GM12801 (cell line): Measurements from ENCODE around the gene GNAT3.

Experiments
- CTCF ChIP-seq: IDR thresholded peaks from one replicate; pipeline ENCODE4 v1.5.1; 2011; ENCODE audit warnings: control low read depth; ENCODE audit not compliant: insufficient read length; ENCODE audit errors: extremely low read depth

The GNAT3 gene

GRCh38 chr7:80415114-80415513 is 96.8 kb downstream of the GNAT3 start:
- no peak for TF ChIP-seq CTCF

GRCh38 chr7:80414331-80414730 is 97.5 kb downstream of the GNAT3 start:
- no peak for TF ChIP-seq CTCF

GRCh38 chr7:80413383-80413945 is 98.4 kb downstream of the GNAT3 start:
- TF ChIP-seq CTCF: no peak

GRCh38 chr7:80412842-80413241 is 99.0 kb downstream of the GNAT3 start:
- TF ChIP-seq CTCF: no peak

- TF ChIP-seq CTCF: no peak
These were observed 100.2 kb downstream of the GNAT3 start for GRCh38 chr7:80411621-80412020.

- TF ChIP-seq CTCF: no peak
These were observed 101.8 kb downstream of the GNAT3 start for GRCh38 chr7:80410081-80410480.
